HG03469 (cell line): Measurements from ENCODE around the gene ALDH3A1.

Source experiments
- ATAC-seq: cut with Tn5 transposase; IDR thresholded peaks from one replicate; pipeline ENCODE4 v1.9.1; 2021; ENCODE audit warnings: mild to moderate bottlenecking, moderate library complexity, moderate number of reproducible peaks; ENCODE audit not compliant: unreplicated experiment

Gene ALDH3A1

GRCh38 chr17:19760746-19761145, 12.6 kb upstream of the ALDH3A1 start:
- no peak for ATAC-seq

- no peak for ATAC-seq
These were observed 11.8 kb upstream of the ALDH3A1 start for GRCh38 chr17:19759568-19760549.

- ATAC-seq = no peak
These were observed 9.6 kb upstream of the ALDH3A1 start for GRCh38 chr17:19757536-19758180.

- no peak for ATAC-seq
These were observed 8.4 kb upstream of the ALDH3A1 start for GRCh38 chr17:19756546-19756945.

- ATAC-seq = no peak
These were observed 7.9 kb upstream of the ALDH3A1 start for GRCh38 chr17:19755821-19756510.

GRCh38 chr17:19755392-19755791, 7.3 kb upstream of the ALDH3A1 start:
- no peak for ATAC-seq

GRCh38 chr17:19753661-19754463, 5.8 kb upstream of the ALDH3A1 start:
- ATAC-seq = no peak

GRCh38 chr17:19753051-19753509, 5.0 kb upstream of the ALDH3A1 start:
- ATAC-seq = no peak

- no peak for ATAC-seq
These were observed 4.3 kb upstream of the ALDH3A1 start for GRCh38 chr17:19752216-19753050.

GRCh38 chr17:19750835-19751234, 2.7 kb upstream of the ALDH3A1 start:
- no peak for ATAC-seq

- ATAC-seq = no peak
These were observed 2.0 kb upstream of the ALDH3A1 start for GRCh38 chr17:19750020-19750572.

GRCh38 chr17:19748807-19749193, 702 bp upstream of the ALDH3A1 start:
- ATAC-seq = no peak

- no peak for ATAC-seq
These were observed 859 bp downstream of the ALDH3A1 start for GRCh38 chr17:19747159-19747719.

GRCh38 chr17:19746517-19746916, 1.6 kb downstream of the ALDH3A1 start:
- no peak for ATAC-seq

- no peak for ATAC-seq
These were observed 3.0 kb downstream of the ALDH3A1 start for GRCh38 chr17:19744922-19745757.

- ATAC-seq = no peak
These were observed 3.6 kb downstream of the ALDH3A1 start for GRCh38 chr17:19744492-19744891.

- no peak for ATAC-seq
These were observed 4.7 kb downstream of the ALDH3A1 start for GRCh38 chr17:19743101-19744100.
